Neural crest cell (in vitro differentiated cells): ENCODE results near the gene ZFAND3. TPM values are rescaled to one million over a fixed set of nuclear protein-coding genes. Genes with fewer than 3 reads are reported as not detected.

Source experiments
- DNase-seq: peaks from one replicate; pipeline ENCODE4 v3.0.0; 2021; ENCODE audit warnings: low read depth, mixed read lengths, low spot score
- H3K27ac Mint-ChIP-seq: one replicate; pipeline ENCODE4 v1.8.0; 2021; ENCODE audit warnings: mild to moderate bottlenecking, mixed read lengths; ENCODE audit not compliant: unreplicated experiment
- H3K27me3 Mint-ChIP-seq: 2 replicates; pipeline ENCODE4 v1.8.0; 2021; ENCODE audit warnings: low read depth, mild to moderate bottlenecking, mixed read lengths
- H3K36me3 Mint-ChIP-seq: 2 replicates; pipeline ENCODE4 v1.8.0; 2021; ENCODE audit warnings: low read depth, mild to moderate bottlenecking, mixed read lengths
- H3K4me1 Mint-ChIP-seq: 2 replicates; pipeline ENCODE4 v1.8.0; 2021; ENCODE audit warnings: mixed read lengths
- H3K4me3 Mint-ChIP-seq: one replicate; pipeline ENCODE4 v1.8.0; 2021; ENCODE audit warnings: mild to moderate bottlenecking, mixed read lengths
- H3K9me3 Mint-ChIP-seq: 2 replicates; pipeline ENCODE4 v1.8.0; 2021; ENCODE audit warnings: mixed read lengths
- total RNA-seq: library from RNA; stranded (reverse); gene quantifications from 2 replicates; pipeline ENCODE4 v1.2.1, GENCODE V29; 2021
- TF ChIP-seq, protein P1 (sequence below): fragments of 200-600 bp; sonication (generic); conservative IDR thresholded peaks from 2 replicates; pipeline ENCODE4 v1.5.0; 2021; ENCODE audit warnings: antibody characterized with exemption, mild to moderate bottlenecking

ZFAND3 gene
- total RNA-seq, 1 donor from 2014 or later, result 65.9 TPM

DNA sequence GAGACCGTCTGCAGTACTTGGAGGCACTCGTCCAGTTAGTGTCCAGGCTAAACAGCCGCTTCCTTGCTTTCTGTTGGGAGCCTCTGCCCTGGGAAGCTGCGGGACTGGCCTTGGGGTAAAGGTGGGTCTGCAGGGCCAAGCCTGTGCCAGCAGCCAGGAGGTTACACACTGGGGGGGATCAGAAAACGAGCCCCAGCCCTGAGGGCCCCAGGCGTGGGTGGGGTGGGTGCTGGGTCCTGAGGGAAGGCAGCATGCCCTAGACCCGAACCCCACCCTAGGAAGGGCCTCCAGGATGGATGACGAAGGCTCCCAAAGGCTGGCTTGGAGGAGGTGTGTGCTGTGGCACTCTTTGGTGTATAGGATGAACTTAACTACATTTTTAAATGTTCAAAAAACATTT, 335.2 kb downstream of the ZFAND3 start:
- peaks cover 8% of the 10 kb centered on the region for H3K4me1 Mint-ChIP-seq

DNA sequence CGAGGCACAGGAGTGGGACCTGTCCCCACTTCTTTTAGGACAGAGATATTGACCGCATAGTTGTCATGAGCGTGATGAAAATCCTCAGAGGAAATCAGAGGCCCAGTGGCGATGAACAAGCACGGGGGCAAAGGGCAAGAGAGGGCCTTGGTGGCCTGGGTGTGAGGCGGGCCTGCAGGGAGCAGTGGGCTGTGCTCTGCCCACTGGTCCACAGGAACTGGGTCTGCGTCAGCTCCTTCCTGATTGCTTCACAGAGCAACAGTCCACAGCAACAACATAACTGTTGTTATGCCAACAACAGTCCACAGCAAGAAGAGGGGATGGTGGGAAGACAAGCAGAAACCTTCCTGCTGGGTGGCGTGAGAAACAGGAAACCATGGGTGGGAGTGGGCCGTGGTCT, 335.6 kb downstream of the ZFAND3 start:
- Mint-ChIP-seq H3K9me3 (peaks cover 8% of the 10 kb centered on the region), H3K27ac (no peak overlapping the region), H3K4me1 (peaks cover 8% of the 10 kb centered on the region), H3K36me3 (peaks cover 21% of the 10 kb centered on the region), H3K4me3 (no peak overlapping the region), H3K27me3 (no peaks in the 10 kb centered on the region)
- no peak for DNase-seq
- TF ChIP-seq, protein P1, sequence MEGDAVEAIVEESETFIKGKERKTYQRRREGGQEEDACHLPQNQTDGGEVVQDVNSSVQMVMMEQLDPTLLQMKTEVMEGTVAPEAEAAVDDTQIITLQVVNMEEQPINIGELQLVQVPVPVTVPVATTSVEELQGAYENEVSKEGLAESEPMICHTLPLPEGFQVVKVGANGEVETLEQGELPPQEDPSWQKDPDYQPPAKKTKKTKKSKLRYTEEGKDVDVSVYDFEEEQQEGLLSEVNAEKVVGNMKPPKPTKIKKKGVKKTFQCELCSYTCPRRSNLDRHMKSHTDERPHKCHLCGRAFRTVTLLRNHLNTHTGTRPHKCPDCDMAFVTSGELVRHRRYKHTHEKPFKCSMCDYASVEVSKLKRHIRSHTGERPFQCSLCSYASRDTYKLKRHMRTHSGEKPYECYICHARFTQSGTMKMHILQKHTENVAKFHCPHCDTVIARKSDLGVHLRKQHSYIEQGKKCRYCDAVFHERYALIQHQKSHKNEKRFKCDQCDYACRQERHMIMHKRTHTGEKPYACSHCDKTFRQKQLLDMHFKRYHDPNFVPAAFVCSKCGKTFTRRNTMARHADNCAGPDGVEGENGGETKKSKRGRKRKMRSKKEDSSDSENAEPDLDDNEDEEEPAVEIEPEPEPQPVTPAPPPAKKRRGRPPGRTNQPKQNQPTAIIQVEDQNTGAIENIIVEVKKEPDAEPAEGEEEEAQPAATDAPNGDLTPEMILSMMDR, result no peak

More for the DNA sequence above, 335.2 kb downstream of the ZFAND3 start:
- Mint-ChIP-seq H3K36me3 (peaks cover 17% of the 10 kb centered on the region), H3K27me3 (no peaks in the 10 kb centered on the region), H3K9me3 (peaks cover 6% of the 10 kb centered on the region), H3K27ac (no peak overlapping the region), H3K4me3 (no peak overlapping the region)
- TF ChIP-seq, protein P1, result no peak
- no peak for DNase-seq

DNA sequence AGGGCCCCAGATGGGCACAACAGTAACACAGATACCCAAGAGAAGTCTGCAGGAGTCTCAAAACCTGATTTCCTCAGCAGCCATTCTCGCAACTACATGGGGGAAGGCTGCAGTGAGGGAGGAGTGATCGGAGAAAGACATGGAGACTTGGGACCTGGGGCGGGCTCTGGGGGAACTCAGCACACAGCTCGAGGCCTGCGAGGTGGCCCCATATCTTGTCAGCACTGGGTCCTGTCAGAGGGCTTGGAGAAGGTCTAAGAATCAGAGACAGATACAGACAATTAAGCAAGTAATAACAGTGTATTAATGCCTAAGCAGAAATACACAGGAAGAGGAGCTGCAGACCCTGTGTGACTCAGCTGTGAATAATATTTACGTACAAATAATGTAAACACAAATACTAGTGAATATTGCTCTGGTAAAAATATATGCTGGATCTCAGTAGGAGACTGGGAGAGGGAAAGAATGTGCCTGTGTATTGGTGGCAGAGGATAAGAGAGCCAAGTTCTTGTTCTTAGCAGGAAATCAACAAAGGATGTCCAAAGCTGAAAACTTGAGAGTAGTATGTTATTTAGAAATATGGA, 336.2 kb downstream of the ZFAND3 start:
- TF ChIP-seq, protein P1, result no peak
- Mint-ChIP-seq H3K36me3 (peaks cover 26% of the 10 kb centered on the region), H3K9me3 (peaks cover 9% of the 10 kb centered on the region), H3K27me3 (no peaks in the 10 kb centered on the region), H3K4me1 (peaks cover 5% of the 10 kb centered on the region), H3K4me3 (no peak overlapping the region), H3K27ac (peak overlapping the region; percentile 44)
- DNase-seq, result no peak

DNA sequence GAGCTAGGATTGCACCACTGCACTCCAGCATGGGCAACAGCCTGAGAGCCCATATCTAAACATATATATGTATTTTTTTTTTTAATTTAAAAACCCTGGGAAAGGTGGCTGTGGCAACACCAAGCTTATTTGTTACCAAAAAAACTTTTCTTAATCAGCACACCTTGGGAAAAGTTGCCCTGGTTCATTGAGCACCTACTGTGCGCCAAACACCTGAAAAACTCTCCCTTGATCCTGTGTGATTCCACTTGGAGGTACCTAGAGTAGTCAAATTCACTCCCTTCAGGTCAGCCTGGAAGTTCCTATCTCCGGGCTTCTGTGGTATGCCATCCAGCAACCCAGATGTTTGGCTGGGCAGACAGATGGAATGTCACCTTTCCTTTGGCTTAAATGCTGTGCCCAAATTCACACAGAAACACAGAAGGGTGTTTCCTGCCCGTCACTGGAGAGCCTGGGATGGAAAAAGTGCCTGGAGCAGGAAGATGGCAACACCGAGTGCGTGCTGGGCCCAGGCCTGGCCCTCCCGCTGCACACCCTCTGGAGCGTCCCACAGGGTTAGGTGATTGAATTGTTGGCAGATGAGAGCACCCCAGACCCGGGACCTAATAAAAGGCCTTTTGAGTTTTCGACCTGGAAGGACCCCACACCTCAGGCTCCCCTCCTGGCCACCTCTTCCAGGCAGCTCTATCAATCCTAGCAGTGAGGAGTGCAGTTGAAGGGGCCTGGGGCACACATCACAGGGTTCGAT, 337.5 kb downstream of the ZFAND3 start:
- Mint-ChIP-seq H3K9me3 (peaks cover 9% of the 10 kb centered on the region), H3K4me3 (no peak overlapping the region), H3K27ac (peak overlapping the region; percentile 19), H3K27me3 (no peaks in the 10 kb centered on the region), H3K36me3 (peaks cover 31% of the 10 kb centered on the region), H3K4me1 (peaks cover 5% of the 10 kb centered on the region)
- no peak for DNase-seq
- TF ChIP-seq, protein P1, result no peak

DNA sequence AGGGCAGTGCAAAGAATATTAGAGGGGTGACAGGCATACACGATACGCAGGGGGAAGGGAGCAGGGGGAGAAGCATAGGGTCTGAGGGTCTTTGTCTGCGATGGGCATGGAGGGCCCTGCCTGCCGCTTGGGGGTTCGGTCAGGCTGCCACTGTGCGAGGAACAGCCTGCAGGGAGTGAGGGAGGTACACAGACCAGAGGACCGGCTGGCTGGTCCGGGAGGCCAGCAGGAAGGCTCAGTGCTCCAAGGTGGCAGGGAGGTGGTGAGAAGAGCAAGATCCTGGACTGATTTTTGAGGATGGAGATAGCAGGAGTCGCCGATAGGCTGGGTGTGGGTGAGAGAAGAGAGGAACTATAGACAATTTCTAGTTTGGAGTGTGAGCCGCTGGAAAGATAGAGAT, 338.4 kb downstream of the ZFAND3 start:
- no peak for DNase-seq
- H3K4me3 Mint-ChIP-seq, result no peak overlapping the region
- H3K4me1 Mint-ChIP-seq, result peaks cover 5% of the 10 kb centered on the region
- H3K9me3 Mint-ChIP-seq, result peaks cover 9% of the 10 kb centered on the region
- H3K27me3 Mint-ChIP-seq, result no peaks in the 10 kb centered on the region
- TF ChIP-seq, protein P1, result no peak
- H3K27ac Mint-ChIP-seq, result no peak overlapping the region
- peaks cover 31% of the 10 kb centered on the region for H3K36me3 Mint-ChIP-seq
